GM12873 (cell line): ENCODE measurements around the gene TMEM45B.

ENCODE experiments used
- TF ChIP-seq, protein P1 (sequence below): IDR thresholded peaks from 2 replicates; pipeline ENCODE4 v1.5.1; 2012; ENCODE audit warnings: low read depth, mild to moderate bottlenecking, moderate library complexity, low read length, control low read depth; ENCODE audit not compliant: insufficient read depth; ENCODE audit errors: missing control alignments

The TMEM45B gene

DNA sequence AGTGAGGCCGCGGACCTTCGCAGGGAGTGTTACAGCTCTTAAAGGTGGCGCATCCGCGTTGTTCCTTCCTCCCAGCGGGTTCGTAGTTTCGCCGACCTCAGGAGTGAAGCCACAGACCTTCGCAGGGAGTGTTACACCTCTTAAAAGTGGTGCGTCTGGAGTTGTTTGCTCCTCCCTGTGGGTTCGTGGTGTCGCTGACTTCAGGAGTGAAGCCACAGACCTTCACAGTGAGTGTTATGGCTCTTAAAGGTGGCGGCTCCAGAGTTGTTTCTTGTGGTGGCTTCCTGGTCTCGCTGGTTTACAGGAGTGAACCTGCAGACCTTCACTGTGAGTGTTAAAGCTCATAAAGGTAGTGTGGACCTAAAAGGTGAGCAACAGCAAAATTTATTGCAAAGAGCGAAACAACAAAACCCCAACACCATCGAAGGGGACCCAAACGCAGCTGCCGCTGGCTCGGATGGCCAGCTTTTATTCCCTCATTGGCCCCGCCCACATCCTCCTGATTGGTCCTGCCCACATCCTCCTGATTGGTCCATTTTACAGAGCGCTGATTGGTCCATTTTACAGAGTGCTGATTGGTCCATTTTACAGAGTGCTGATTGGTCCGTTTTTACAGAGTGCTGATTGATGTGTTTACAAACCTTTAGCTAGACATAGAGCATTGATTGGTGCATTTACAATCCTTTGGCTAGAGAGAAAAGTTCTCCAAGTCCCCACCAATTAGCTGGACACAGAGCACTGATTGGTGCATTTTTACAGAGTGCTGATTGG lies 1.2 kb upstream of the TMEM45B start:
- TF ChIP-seq, protein P1, sequence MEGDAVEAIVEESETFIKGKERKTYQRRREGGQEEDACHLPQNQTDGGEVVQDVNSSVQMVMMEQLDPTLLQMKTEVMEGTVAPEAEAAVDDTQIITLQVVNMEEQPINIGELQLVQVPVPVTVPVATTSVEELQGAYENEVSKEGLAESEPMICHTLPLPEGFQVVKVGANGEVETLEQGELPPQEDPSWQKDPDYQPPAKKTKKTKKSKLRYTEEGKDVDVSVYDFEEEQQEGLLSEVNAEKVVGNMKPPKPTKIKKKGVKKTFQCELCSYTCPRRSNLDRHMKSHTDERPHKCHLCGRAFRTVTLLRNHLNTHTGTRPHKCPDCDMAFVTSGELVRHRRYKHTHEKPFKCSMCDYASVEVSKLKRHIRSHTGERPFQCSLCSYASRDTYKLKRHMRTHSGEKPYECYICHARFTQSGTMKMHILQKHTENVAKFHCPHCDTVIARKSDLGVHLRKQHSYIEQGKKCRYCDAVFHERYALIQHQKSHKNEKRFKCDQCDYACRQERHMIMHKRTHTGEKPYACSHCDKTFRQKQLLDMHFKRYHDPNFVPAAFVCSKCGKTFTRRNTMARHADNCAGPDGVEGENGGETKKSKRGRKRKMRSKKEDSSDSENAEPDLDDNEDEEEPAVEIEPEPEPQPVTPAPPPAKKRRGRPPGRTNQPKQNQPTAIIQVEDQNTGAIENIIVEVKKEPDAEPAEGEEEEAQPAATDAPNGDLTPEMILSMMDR: no peak

DNA sequence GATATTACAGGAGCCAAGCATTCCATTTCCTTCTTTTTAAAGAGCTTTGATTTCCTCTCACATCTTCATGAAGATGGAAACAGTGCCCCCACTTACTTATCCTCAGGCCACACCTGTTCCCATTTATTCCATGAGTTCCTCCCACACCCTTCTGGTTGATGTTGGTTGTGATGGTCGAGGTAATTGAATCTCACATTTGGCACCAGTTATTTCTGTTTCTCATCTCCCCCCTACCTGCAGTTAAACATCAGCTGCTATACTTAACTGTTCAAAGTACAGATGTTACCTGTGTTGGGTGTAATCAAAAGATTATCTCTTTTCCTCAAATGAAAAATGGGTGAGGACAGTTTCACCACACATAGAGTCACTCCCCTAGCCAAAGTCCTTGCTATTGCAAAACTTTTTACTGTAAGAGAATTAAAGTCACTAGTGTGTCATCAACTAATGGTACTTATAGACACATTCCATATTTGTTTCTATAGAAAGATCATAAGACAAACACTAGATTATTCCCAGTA lies 1.9 kb downstream of the TMEM45B start:
- TF ChIP-seq, protein P1: no peak

DNA sequence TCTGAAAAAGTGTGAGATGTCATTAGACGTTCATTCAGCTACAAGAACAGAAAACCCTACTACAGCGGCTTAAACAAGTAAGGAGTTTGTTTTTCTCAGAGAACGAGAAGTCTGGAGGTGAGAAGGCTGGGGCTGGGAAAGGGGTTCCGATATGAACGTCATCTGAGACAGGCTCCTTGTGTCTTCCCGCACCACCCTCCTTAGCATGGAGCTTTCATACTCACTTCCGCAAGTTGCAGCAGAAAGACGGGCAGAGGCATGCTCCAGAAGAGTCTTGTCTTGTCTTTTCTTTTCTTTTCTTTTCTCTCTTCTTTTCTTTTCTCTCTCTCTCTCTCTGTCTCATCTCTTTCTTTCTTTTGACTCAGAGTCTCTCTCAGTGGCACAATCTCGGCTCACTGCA lies 3.6 kb downstream of the TMEM45B start:
- TF ChIP-seq, protein P1: no peak

GRCh38 chr11:129825380-129825779 lies 9.7 kb downstream of the TMEM45B start:
- TF ChIP-seq, protein P1: no peak

DNA sequence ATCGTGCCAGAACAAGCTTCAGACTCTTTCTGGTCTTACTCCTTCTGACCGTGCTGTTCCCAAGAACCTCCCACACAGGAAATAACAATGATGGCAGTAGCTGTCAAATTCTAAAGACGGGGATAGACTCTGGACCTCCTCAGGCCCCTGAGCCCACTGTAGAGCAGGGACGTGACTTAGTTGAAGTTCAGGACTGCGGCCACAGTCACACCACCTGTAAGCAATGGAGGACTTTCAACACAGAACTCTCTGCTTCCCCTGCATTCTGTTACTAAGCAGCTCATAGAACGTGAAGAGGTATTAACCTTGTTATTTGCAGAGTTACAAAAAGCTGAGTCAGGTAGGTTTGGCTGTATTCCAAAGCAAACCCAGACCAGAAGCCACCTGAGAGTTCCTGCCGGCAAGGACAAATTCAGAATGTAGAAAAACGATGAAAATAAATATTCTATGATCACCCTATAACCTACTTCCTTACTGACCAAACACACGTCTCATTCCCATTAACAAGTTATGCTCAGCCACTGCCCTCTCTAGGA lies 12.7 kb downstream of the TMEM45B start:
- TF ChIP-seq, protein P1: no peak

GRCh38 chr11:129836979-129837378 lies 21.3 kb downstream of the TMEM45B start:
- TF ChIP-seq, protein P1: no peak

- TF ChIP-seq, protein P1: no peak
Measured at GRCh38 chr11:129840236-129840635, 24.6 kb downstream of the TMEM45B start.
